CD4-positive, alpha-beta T cell treated with Interleukin-15 for 1 hour (primary cell): ENCODE data around the gene PEPD.

Source experiments
- DNase-seq: peaks from one replicate; pipeline ENCODE4 v3.0.0-alpha.2; 2020

PEPD gene

GRCh38 chr19:33471111-33471996 lies 50.2 kb downstream of the PEPD start:
- no peak for DNase-seq

GRCh38 chr19:33470686-33471085 lies 50.9 kb downstream of the PEPD start:
- no peak for DNase-seq

GRCh38 chr19:33470040-33470330 lies 51.6 kb downstream of the PEPD start:
- DNase-seq = no peak

- no peak for DNase-seq
Observed at GRCh38 chr19:33469171-33470039, 52.2 kb downstream of the PEPD start.

- DNase-seq = no peak
Observed at GRCh38 chr19:33468361-33469170, 53.0 kb downstream of the PEPD start.

- no peak for DNase-seq
Observed at GRCh38 chr19:33467851-33468250, 53.7 kb downstream of the PEPD start.

- no peak for DNase-seq
Observed at GRCh38 chr19:33465834-33466233, 55.8 kb downstream of the PEPD start.

- no peak for DNase-seq
Observed at GRCh38 chr19:33465371-33465770, 56.2 kb downstream of the PEPD start.

- DNase-seq = no peak
Observed at GRCh38 chr19:33464733-33465115, 56.9 kb downstream of the PEPD start.

GRCh38 chr19:33464010-33464732 lies 57.4 kb downstream of the PEPD start:
- no peak for DNase-seq

- no peak for DNase-seq
Observed at GRCh38 chr19:33463199-33463598, 58.4 kb downstream of the PEPD start.

- no peak for DNase-seq
Observed at GRCh38 chr19:33462112-33462791, 59.3 kb downstream of the PEPD start.

- no peak for DNase-seq
Observed at GRCh38 chr19:33461256-33462111, 60.1 kb downstream of the PEPD start.

GRCh38 chr19:33460221-33460908 lies 61.2 kb downstream of the PEPD start:
- no peak for DNase-seq

- DNase-seq = no peak
Observed at GRCh38 chr19:33459222-33460090, 62.1 kb downstream of the PEPD start.

- DNase-seq = no peak
Observed at GRCh38 chr19:33458807-33459206, 62.8 kb downstream of the PEPD start.

- DNase-seq = no peak
Observed at GRCh38 chr19:33458171-33458633, 63.4 kb downstream of the PEPD start.

- DNase-seq = no peak
Observed at GRCh38 chr19:33456845-33457220, 64.8 kb downstream of the PEPD start.
